ENCODE data around the gene PDS5B.

DNA sequence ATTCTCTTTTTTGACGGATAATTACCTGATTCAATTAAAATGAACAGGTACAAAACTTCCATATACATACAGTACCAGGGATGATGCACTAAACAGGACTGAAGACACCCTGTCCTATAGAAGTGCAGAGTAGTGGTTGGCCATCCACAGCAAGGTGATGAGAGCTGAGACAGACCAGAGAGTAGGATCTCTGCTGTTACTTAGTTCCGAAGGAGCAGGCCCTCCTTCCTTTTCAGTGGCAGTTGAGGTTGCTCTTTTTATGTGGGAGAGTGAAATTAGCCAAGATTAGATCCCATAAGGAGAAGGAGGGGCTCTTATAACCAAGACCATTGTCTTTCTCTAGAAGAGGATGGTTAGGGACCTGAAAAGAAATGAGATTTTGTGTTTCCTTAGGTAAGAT, 4.0 kb downstream of the PDS5B start:
- TF ChIP-seq POLR2A (IDR thresholded peaks at IDR 0.05) = no peak
- TF ChIP-seq, protein P1, sequence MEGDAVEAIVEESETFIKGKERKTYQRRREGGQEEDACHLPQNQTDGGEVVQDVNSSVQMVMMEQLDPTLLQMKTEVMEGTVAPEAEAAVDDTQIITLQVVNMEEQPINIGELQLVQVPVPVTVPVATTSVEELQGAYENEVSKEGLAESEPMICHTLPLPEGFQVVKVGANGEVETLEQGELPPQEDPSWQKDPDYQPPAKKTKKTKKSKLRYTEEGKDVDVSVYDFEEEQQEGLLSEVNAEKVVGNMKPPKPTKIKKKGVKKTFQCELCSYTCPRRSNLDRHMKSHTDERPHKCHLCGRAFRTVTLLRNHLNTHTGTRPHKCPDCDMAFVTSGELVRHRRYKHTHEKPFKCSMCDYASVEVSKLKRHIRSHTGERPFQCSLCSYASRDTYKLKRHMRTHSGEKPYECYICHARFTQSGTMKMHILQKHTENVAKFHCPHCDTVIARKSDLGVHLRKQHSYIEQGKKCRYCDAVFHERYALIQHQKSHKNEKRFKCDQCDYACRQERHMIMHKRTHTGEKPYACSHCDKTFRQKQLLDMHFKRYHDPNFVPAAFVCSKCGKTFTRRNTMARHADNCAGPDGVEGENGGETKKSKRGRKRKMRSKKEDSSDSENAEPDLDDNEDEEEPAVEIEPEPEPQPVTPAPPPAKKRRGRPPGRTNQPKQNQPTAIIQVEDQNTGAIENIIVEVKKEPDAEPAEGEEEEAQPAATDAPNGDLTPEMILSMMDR (IDR thresholded peaks at IDR 0.05) = no peak
